ENCODE measurements around the gene OR6A2.

OR6A2 gene

DNA sequence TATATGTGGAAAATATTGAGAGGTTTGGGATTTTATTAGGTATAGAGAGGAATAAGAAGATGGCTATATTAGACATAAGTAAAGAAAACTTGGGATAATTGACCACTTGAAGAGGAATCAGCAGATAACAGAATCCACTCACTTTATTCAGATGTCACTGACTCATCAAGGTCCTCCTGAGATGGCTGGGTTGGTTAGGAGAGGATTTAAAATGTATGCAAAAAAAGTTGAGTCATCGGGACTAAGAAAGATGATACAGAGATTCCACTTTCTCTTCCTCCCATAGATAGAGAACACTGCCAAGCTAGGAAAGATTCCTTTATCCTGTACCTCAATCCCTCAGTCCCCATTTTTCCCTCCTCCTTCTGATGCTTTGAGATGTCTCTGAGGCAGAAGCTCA, at the start of gene OR6A2:
Gene OR6A2, minus strand, starts transcription at position 288 of the 400 bp plus-strand sequence. CDS start 3,981 bp downstream, outside the sequence.
- no peak within 1 kb of the TSS for H3K4me3 ChIP-seq (ENCODE audit: control insufficient read depth, low read depth, low read length)
- TF ChIP-seq, protein P1, sequence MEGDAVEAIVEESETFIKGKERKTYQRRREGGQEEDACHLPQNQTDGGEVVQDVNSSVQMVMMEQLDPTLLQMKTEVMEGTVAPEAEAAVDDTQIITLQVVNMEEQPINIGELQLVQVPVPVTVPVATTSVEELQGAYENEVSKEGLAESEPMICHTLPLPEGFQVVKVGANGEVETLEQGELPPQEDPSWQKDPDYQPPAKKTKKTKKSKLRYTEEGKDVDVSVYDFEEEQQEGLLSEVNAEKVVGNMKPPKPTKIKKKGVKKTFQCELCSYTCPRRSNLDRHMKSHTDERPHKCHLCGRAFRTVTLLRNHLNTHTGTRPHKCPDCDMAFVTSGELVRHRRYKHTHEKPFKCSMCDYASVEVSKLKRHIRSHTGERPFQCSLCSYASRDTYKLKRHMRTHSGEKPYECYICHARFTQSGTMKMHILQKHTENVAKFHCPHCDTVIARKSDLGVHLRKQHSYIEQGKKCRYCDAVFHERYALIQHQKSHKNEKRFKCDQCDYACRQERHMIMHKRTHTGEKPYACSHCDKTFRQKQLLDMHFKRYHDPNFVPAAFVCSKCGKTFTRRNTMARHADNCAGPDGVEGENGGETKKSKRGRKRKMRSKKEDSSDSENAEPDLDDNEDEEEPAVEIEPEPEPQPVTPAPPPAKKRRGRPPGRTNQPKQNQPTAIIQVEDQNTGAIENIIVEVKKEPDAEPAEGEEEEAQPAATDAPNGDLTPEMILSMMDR (IDR thresholded peaks at IDR 0.05; ENCODE audit: control insufficient read depth, insufficient read depth, low read depth, low read length, missing control alignments) = no peak
- no peak for DNase-seq (ENCODE audit: low read depth)

DNA sequence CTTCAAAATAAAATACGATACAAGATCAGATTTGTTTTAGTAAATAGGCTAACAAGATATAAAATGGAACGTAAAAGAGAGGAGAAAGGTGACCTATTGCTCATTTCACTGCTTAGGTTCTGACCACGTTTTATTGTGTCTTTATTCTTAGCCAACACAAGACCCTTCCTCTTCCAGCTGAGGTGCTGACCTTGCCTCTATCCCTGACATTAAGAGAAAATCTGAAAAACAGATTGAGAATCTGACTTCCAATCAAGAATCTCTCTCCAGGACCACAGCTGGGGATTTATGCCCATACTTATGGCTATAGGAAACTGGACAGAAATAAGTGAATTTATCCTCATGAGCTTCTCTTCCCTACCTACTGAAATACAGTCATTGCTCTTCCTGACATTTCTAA, 45.9 kb upstream of the OR6A2 start, which contains the start of gene OR10A5:
Gene OR10A5, plus strand, starts transcription at position 301 of the 400 bp plus-strand sequence. Its CDS starts 0 bp downstream, at position 301.
- DNase-seq (ENCODE audit: low read depth) = no peak
- TF ChIP-seq, protein P1 (IDR thresholded peaks at IDR 0.05; ENCODE audit: control insufficient read depth, insufficient read depth, low read depth, low read length, missing control alignments) = no peak
- H3K4me3 ChIP-seq (ENCODE audit: control insufficient read depth, low read depth, low read length) = no peak within 1 kb of the TSS

GRCh38 chr11:6844356-6844755, 44.9 kb upstream of the OR6A2 start:
- no peak for DNase-seq (ENCODE audit: low read depth)
- H3K4me3 ChIP-seq (ENCODE audit: control insufficient read depth, low read depth, low read length) = no peak overlapping the region
- TF ChIP-seq, protein P1 (IDR thresholded peaks at IDR 0.05; ENCODE audit: control insufficient read depth, insufficient read depth, low read depth, low read length, missing control alignments) = no peak

- DNase-seq (ENCODE audit: low read depth) = no peak
- H3K4me3 ChIP-seq (ENCODE audit: control insufficient read depth, low read depth, low read length) = no peak overlapping the region
- TF ChIP-seq, protein P1 (IDR thresholded peaks at IDR 0.05; ENCODE audit: control insufficient read depth, insufficient read depth, low read depth, low read length, missing control alignments) = no peak
Observed at GRCh38 chr11:6843670-6844069, 44.2 kb upstream of the OR6A2 start.

GRCh38 chr11:6841694-6842093, 42.2 kb upstream of the OR6A2 start:
- TF ChIP-seq, protein P1 (IDR thresholded peaks at IDR 0.05; ENCODE audit: control insufficient read depth, insufficient read depth, low read depth, low read length, missing control alignments) = no peak
- H3K4me3 ChIP-seq (ENCODE audit: control insufficient read depth, low read depth, low read length) = no peak overlapping the region
- DNase-seq (ENCODE audit: low read depth) = no peak

DNA sequence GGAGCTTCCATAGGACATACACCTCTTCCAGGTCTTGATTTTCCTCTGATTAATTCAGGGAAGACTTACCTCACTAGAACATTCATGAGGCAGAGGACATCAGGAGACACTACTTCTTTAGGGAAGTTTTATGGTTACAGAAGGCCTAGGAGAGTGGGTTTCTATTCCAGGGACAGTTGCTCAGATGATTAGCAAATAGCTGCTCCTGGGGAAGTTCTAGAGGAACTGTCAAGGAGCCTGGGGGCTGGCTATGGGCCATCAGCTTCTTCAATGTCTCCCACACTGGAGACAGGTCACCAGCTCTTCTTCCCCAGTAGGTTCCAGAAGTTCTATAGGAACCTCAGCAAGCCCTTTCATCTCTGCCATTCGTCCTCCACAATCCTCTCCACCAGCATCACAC, 34.5 kb upstream of the OR6A2 start:
- H3K4me3 ChIP-seq (ENCODE audit: control insufficient read depth, low read depth, low read length) = no peak overlapping the region
- TF ChIP-seq, protein P1 (IDR thresholded peaks at IDR 0.05; ENCODE audit: control insufficient read depth, insufficient read depth, low read depth, low read length, missing control alignments) = no peak
- no peak for DNase-seq (ENCODE audit: low read depth)

GRCh38 chr11:6833356-6833755, 33.9 kb upstream of the OR6A2 start:
- TF ChIP-seq, protein P1 (IDR thresholded peaks at IDR 0.05; ENCODE audit: control insufficient read depth, insufficient read depth, low read depth, low read length, missing control alignments) = no peak
- no peak overlapping the region for H3K4me3 ChIP-seq (ENCODE audit: control insufficient read depth, low read depth, low read length)
- no peak for DNase-seq (ENCODE audit: low read depth)

All from AG09309 (cell line).